ENCODE data around the gene FOXL2.

The FOXL2 gene

GRCh38 chr3:138944929-138945708 lies 1.8 kb downstream of the FOXL2 start:
- no peak for DNase-seq

- DNase-seq: no peak
Measured at GRCh38 chr3:138944654-138944928, 2.3 kb downstream of the FOXL2 start.

GRCh38 chr3:138943724-138944653 lies 2.9 kb downstream of the FOXL2 start:
- no peak for DNase-seq

- no peak for DNase-seq
Measured at GRCh38 chr3:138942861-138943623, 3.9 kb downstream of the FOXL2 start.

GRCh38 chr3:138942271-138942670 lies 4.7 kb downstream of the FOXL2 start:
- DNase-seq: no peak

- DNase-seq: no peak
Measured at GRCh38 chr3:138941259-138941885, 5.6 kb downstream of the FOXL2 start.

- DNase-seq: no peak
Measured at GRCh38 chr3:138940446-138940845, 6.5 kb downstream of the FOXL2 start.

GRCh38 chr3:138939561-138940241 lies 7.2 kb downstream of the FOXL2 start:
- no peak for DNase-seq

- no peak for DNase-seq
Measured at GRCh38 chr3:138938877-138939560, 7.9 kb downstream of the FOXL2 start.

GRCh38 chr3:138938056-138938876 lies 8.7 kb downstream of the FOXL2 start:
- DNase-seq: no peak

- DNase-seq: no peak
Measured at GRCh38 chr3:138937690-138938055, 9.3 kb downstream of the FOXL2 start.

GRCh38 chr3:138936741-138937689 lies 9.9 kb downstream of the FOXL2 start:
- no peak for DNase-seq

- peak in 1 of 2 experiments; percentile 8 for DNase-seq
Measured at GRCh38 chr3:138935863-138936740, 10.8 kb downstream of the FOXL2 start.

- DNase-seq: no peak
Measured at GRCh38 chr3:138935505-138935862, 11.5 kb downstream of the FOXL2 start.

- DNase-seq: no peak
Measured at GRCh38 chr3:138933981-138934691, 12.8 kb downstream of the FOXL2 start.

- no peak for DNase-seq
Measured at GRCh38 chr3:138933068-138933668, 13.8 kb downstream of the FOXL2 start.

GRCh38 chr3:138928727-138929372 lies 18.1 kb downstream of the FOXL2 start:
- no peak for DNase-seq
